Neural cell (in vitro differentiated cells): ENCODE measurements around the gene OBP2A. TPM values are rescaled to one million over a fixed set of nuclear protein-coding genes. Genes with fewer than 3 reads are reported as not detected.

Experiments
- H2AFZ ChIP-seq: fragments of 200-600, 300-800 bp; sonication (generic), shearing (Covaris generic); 2 replicates; pipeline ENCODE4 v1.6.0; 2014; ENCODE audit warnings: low read depth, mild to moderate bottlenecking, antibody characterized with exemption, low read length, moderate library complexity
- H3F3A ChIP-seq: fragments of 200-600 bp; shearing (Covaris generic); 2 replicates; pipeline ENCODE4 v1.6.1; 2016; ENCODE audit warnings: mild to moderate bottlenecking, moderate library complexity, mixed read lengths, antibody characterized with exemption, low read length; ENCODE audit not compliant: insufficient read depth, poor library complexity, severe bottlenecking
- H3K27ac ChIP-seq: fragments of 200-600, 300-800 bp; sonication (generic), shearing (Covaris generic); 2 replicates; pipeline ENCODE4 v1.5.1; 2014; ENCODE audit warnings: mild to moderate bottlenecking, low read length, moderate library complexity
- H3K27me3 ChIP-seq: fragments of 300-800, 200-600 bp; sonication (generic), shearing (Covaris generic); 2 replicates; pipeline ENCODE4 v1.6.0; 2014; ENCODE audit warnings: mild to moderate bottlenecking, low read depth, low read length, moderate library complexity; ENCODE audit not compliant: insufficient read depth
- H3K36me3 ChIP-seq: fragments of 300-800, 200-600 bp; sonication (generic), shearing (Covaris generic); 2 replicates; pipeline ENCODE4 v1.5.1; 2014; ENCODE audit warnings: mild to moderate bottlenecking, antibody characterized with exemption, low read length, moderate library complexity; ENCODE audit not compliant: insufficient read depth
- H3K4me2 ChIP-seq: fragments of 300-800, 200-600 bp; sonication (generic), shearing (Covaris generic); 2 replicates; pipeline ENCODE4 v1.6.0; 2014; ENCODE audit warnings: mild to moderate bottlenecking, low read length
- H3K4me3 ChIP-seq: fragments of 300-800, 200-600 bp; sonication (generic), shearing (Covaris generic); 2 replicates; pipeline ENCODE4 v1.5.1; 2014; ENCODE audit warnings: mild to moderate bottlenecking, low read length, moderate library complexity
- H3K79me2 ChIP-seq: fragments of 200-600 bp; shearing (Covaris generic); replicated peaks from 2 replicates; pipeline ENCODE4 v1.6.0; 2014; ENCODE audit warnings: mild to moderate bottlenecking, low read length, moderate library complexity; ENCODE audit not compliant: insufficient read depth
- H3K9ac ChIP-seq: fragments of 300-800, 200-600 bp; sonication (generic), shearing (Covaris generic); 2 replicates; pipeline ENCODE4 v1.6.1; 2016; ENCODE audit warnings: mild to moderate bottlenecking, low read length, mixed read lengths
- H3K9me2 ChIP-seq: fragments of 200-600 bp; shearing (Covaris generic); 2 replicates; pipeline ENCODE4 v1.6.1; 2016; ENCODE audit warnings: mild to moderate bottlenecking, low read length, mixed read lengths; ENCODE audit not compliant: insufficient read depth
- H3K9me3 ChIP-seq: fragments of 200-600, 300-800 bp; sonication (generic), shearing (Covaris generic); 2 replicates; pipeline ENCODE4 v1.6.1; 2016; ENCODE audit warnings: mild to moderate bottlenecking, mixed run types, low read length, moderate library complexity, mixed read lengths
- H4K20me1 ChIP-seq: fragments of 200-600 bp; shearing (Covaris generic); 2 replicates; pipeline ENCODE4 v1.6.1; 2016; ENCODE audit warnings: mild to moderate bottlenecking, mixed run types; ENCODE audit not compliant: insufficient read depth
- CTCF ChIP-seq: fragments of 450-650 bp; IDR thresholded peaks from 2 replicates; pipeline ENCODE4 v1.5.1; 2014; ENCODE audit warnings: antibody characterized with exemption, mild to moderate bottlenecking, moderate library complexity; ENCODE audit not compliant: poor library complexity, severe bottlenecking
- EP300 ChIP-seq: fragments of 450-650 bp; conservative IDR thresholded peaks from 2 replicates; pipeline ENCODE4 v1.6.1; 2014; ENCODE audit warnings: antibody characterized with exemption, mild to moderate bottlenecking, moderate library complexity; ENCODE audit not compliant: poor library complexity, severe bottlenecking
- EZH2 ChIP-seq: fragments of 200-600, 300-800 bp; shearing (Covaris generic), sonication (generic); IDR thresholded peaks from 2 replicates; pipeline ENCODE4 v1.6.1; 2014; ENCODE audit warnings: antibody characterized with exemption, low read length, borderline replicate concordance, mild to moderate bottlenecking; ENCODE audit not compliant: insufficient read depth, poor library complexity, severe bottlenecking
- MXI1 ChIP-seq: fragments of 450-650 bp; conservative IDR thresholded peaks from 2 replicates; pipeline ENCODE4 v1.6.1; 2014; ENCODE audit warnings: antibody characterized with exemption, mild to moderate bottlenecking; ENCODE audit not compliant: poor library complexity, severe bottlenecking
- POLR2AphosphoS5 ChIP-seq: IDR thresholded peaks from 2 replicates; pipeline ENCODE4 v1.6.1; 2012
- RAD21 ChIP-seq: fragments of 450-650 bp; conservative IDR thresholded peaks from 2 replicates; pipeline ENCODE4 v1.6.1; 2014; ENCODE audit warnings: antibody characterized with exemption, mild to moderate bottlenecking, moderate library complexity
- REST ChIP-seq: IDR thresholded peaks from 2 replicates; pipeline ENCODE4 v1.6.1; 2012; ENCODE audit warnings: borderline replicate concordance
- SMC3 ChIP-seq: fragments of 450-650 bp; conservative IDR thresholded peaks from 2 replicates; pipeline ENCODE4 v1.6.1; 2014; ENCODE audit warnings: antibody characterized with exemption, mild to moderate bottlenecking, moderate library complexity; ENCODE audit not compliant: poor library complexity
- TAF1 ChIP-seq: IDR thresholded peaks from 2 replicates; pipeline ENCODE4 v1.6.1; 2012; ENCODE audit warnings: low read depth
- polyA plus RNA-seq: library from polyadenylated mRNA; depleted of rRNA; stranded (reverse); fragments of >200 nt; gene quantifications from 2 replicates; pipeline ENCODE4 v1.2.3, GENCODE V29; 2014

The OBP2A gene
- polyA plus RNA-seq, 1 donor from 2014 or later, result not detected

- no peaks in the 10 kb centered on the region for H3K27me3 ChIP-seq
- no peak for TF ChIP-seq RAD21
- peak overlapping the region; percentile 91 for H3K9ac ChIP-seq
- peaks cover 12% of the 10 kb centered on the region for H3K79me2 ChIP-seq
- H3F3A ChIP-seq, result no peaks in the 10 kb centered on the region
- peak overlapping the region; percentile 71 for H3K27ac ChIP-seq
- no peaks in the 10 kb centered on the region for H3K9me3 ChIP-seq
- peak overlapping the region; percentile 99 for H3K4me3 ChIP-seq
- peak overlapping the region; percentile 89 for H3K4me2 ChIP-seq
- H4K20me1 ChIP-seq, result no peaks in the 10 kb centered on the region
- peak overlapping the region; percentile 85 for H2AFZ ChIP-seq
- H3K36me3 ChIP-seq, result no peaks in the 10 kb centered on the region
- no peaks in the 10 kb centered on the region for H3K9me2 ChIP-seq
These were observed 45.8 kb upstream of the OBP2A start for GRCh38 chr9:135500071-135500524.

GRCh38 chr9:135500525-135501260 lies 45.2 kb upstream of the OBP2A start, which contains the start of gene MRPS2:
TSS of gene MRPS2 (plus strand) at chr9:135500682. CDS start at chr9:135500711, 29 bp downstream.
- peak within 1 kb of the TSS; percentile 91 for H3K9ac ChIP-seq
- no peaks in the 10 kb centered on the region for H4K20me1 ChIP-seq
- H3K27ac ChIP-seq, result peak within 1 kb of the TSS; percentile 71
- H3K36me3 ChIP-seq, result no peaks in the 10 kb centered on the region
- no peak for TF ChIP-seq EP300
- TF ChIP-seq REST, result no peak
- TF ChIP-seq MXI1, result peak; percentile 63
- peak; percentile 95 for TF ChIP-seq CTCF
- peak; percentile 66 for TF ChIP-seq TAF1
- TF ChIP-seq POLR2AphosphoS5, result peak; percentile 70
- TF ChIP-seq SMC3, result no peak
- no peak for TF ChIP-seq EZH2
- TF ChIP-seq RAD21, result peak; percentile 45
- H3K4me2 ChIP-seq, result peak within 1 kb of the TSS; percentile 89
- no peaks in the 10 kb centered on the region for H3K27me3 ChIP-seq
- peak within 1 kb of the TSS; percentile 99 for H3K4me3 ChIP-seq
- H3F3A ChIP-seq, result no peaks in the 10 kb centered on the region
- H2AFZ ChIP-seq, result peak within 1 kb of the TSS; percentile 85
- no peaks in the 10 kb centered on the region for H3K9me3 ChIP-seq
- H3K9me2 ChIP-seq, result no peaks in the 10 kb centered on the region
- H3K79me2 ChIP-seq, result peaks cover 12% of the 10 kb centered on the region
